ENCODE data around the gene DTWD2.
A peak's percentile ranks its signal among the peaks of the same experiment; 100 is the strongest.
"Not testable (repeated sequence)": the region's sequence is repeated elsewhere in the genome, so short reads cannot be mapped to it uniquely, and the experiment has no call there.

Gene DTWD2

DNA sequence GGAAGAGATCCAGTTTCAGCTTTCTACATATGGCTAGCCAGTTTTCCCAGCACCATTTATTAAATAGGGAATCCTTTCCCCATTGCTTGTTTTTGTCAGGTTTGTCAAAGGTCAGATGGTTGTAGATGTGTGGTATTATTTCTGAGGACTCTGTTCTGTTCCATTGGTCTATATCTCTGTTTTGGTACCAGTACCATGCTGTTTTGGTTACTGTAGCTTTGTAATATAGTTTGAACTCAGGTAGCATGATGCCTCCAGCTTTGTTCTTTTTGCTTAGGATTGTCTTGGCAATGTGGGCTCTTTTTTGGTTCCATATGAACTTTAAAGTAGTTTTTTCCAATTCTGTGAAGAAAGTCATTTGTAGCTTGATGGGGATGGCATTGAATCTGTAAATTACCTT lies 4.8 kb upstream of the DTWD2 start:
- not testable (repeated sequence) for H3K4me3 ChIP-seq (ENCODE audit: low read length); H3K9ac ChIP-seq (ENCODE audit: low read depth, low read length); H3K36me3 ChIP-seq (ENCODE audit: insufficient read depth, low read length); H3K4me1 ChIP-seq (ENCODE audit: control insufficient read depth, insufficient read depth, low read length); H3K9me3 ChIP-seq (replicated peaks; ENCODE audit: low read length); H3K4me2 ChIP-seq (ENCODE audit: low read length); H3K27me3 ChIP-seq (ENCODE audit: control insufficient read depth, insufficient read depth, low read length)

DNA sequence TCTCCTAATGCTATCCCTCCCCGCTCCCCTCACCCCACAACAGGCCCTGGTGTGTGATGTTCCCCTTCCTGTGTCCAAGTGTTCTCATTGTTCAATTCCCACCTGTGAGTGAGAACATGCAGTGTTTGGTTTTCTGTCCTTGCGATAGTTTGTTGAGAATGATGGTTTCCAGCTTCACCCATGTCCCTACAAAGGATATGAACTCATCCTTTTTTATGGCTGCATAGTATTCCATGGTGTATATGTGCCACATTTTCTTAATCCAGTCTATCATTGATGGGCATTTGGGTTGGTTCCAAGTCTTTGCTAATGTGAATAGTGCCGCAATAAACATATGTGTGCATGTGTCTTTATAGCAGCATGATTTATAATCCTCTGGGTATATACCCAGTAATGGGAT lies 3.7 kb upstream of the DTWD2 start:
- not testable (repeated sequence) for H3K9me3 ChIP-seq (replicated peaks; ENCODE audit: low read length); H3K9ac ChIP-seq (ENCODE audit: low read depth, low read length); H3K4me1 ChIP-seq (ENCODE audit: control insufficient read depth, insufficient read depth, low read length); H3K4me3 ChIP-seq (ENCODE audit: low read length); H3K36me3 ChIP-seq (ENCODE audit: insufficient read depth, low read length); H3K27me3 ChIP-seq (ENCODE audit: control insufficient read depth, insufficient read depth, low read length); H3K4me2 ChIP-seq (ENCODE audit: low read length)

DNA sequence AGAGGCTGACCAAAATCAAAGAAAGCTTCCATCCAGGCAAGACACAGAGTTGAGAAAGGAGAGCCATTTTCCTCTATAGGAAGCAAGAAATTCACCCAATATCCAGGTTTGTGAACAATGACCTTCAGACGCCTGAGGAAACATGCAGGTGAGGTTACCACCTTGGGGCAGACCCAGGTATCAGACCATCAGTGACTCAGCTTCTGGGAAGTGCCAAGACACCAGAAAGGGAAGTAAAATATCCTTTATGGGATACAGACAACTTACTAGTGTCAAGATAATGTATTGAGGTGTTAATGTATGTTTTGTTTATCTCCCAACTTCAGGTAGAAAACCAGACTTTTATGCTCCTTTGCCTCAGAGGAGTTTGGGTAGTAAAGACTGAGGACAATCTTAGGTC lies 2.2 kb upstream of the DTWD2 start:
- Histone ChIP-seq H3K4me1 (ENCODE audit: control insufficient read depth, insufficient read depth, low read length) (no peaks in the 10 kb centered on the region), H3K9me3 (replicated peaks; ENCODE audit: low read length) (no peaks in the 10 kb centered on the region), H3K36me3 (ENCODE audit: insufficient read depth, low read length) (no peaks in the 10 kb centered on the region), H3K27me3 (ENCODE audit: control insufficient read depth, insufficient read depth, low read length) (no peaks in the 10 kb centered on the region), H3K9ac (ENCODE audit: low read depth, low read length) (no peak overlapping the region), H3K4me3 (ENCODE audit: low read length) (no peak overlapping the region), H3K4me2 (ENCODE audit: low read length) (no peak overlapping the region)

DNA sequence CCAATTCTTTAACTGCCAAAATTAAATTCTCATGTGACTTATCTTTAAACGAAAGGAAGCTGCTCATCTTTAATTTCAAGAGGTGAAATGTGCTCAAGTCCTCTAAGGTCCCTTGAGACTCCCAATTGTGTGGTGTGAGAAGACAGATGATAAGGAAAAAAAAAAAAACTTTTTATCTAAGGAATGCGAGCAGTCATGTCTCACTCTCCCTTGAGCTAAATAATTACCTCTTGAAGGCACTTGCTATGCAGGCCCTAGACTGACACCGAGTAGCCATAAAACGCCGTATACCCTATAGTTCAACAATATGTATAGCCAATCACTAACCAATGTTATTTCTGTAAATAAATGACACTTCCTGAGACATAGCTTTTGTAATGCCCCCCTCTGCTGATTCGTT lies 1.5 kb upstream of the DTWD2 start:
- no peaks in the 10 kb centered on the region for H3K36me3 ChIP-seq (ENCODE audit: insufficient read depth, low read length)
- no peak overlapping the region for H3K9ac ChIP-seq (ENCODE audit: low read depth, low read length)
- H3K27me3 ChIP-seq (ENCODE audit: control insufficient read depth, insufficient read depth, low read length) = no peaks in the 10 kb centered on the region
- H3K4me3 ChIP-seq (ENCODE audit: low read length) = no peak overlapping the region
- no peaks in the 10 kb centered on the region for H3K9me3 ChIP-seq (replicated peaks; ENCODE audit: low read length)
- H3K4me2 ChIP-seq (ENCODE audit: low read length) = no peak overlapping the region
- peaks cover 4% of the 10 kb centered on the region for H3K4me1 ChIP-seq (ENCODE audit: control insufficient read depth, insufficient read depth, low read length)

DNA sequence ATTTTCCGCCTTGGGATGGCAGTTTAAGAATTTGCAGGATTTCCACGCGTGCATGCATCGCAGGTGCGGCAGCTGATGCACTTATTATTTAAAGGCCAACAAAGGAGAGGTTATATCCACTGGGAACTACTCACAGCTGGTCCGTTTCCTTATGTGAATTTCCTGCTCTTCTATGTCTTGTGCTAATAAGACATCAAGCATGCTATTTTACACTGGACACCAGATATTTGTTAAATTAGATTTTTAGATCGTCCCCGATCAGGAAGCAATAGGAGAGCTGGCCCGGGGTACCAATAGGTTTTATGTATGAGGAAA lies 476 bp upstream of the DTWD2 start:
- Histone ChIP-seq H3K9ac (ENCODE audit: low read depth, low read length) (peak overlapping the region; percentile 80), H3K4me3 (ENCODE audit: low read length) (peak overlapping the region; percentile 88), H3K4me2 (ENCODE audit: low read length) (peak overlapping the region; percentile 95), H3K27me3 (ENCODE audit: control insufficient read depth, insufficient read depth, low read length) (no peaks in the 10 kb centered on the region), H3K36me3 (ENCODE audit: insufficient read depth, low read length) (no peaks in the 10 kb centered on the region), H3K9me3 (replicated peaks; ENCODE audit: low read length) (no peaks in the 10 kb centered on the region), H3K4me1 (ENCODE audit: control insufficient read depth, insufficient read depth, low read length) (peaks cover 4% of the 10 kb centered on the region)

- no peak overlapping the region for H3K9ac ChIP-seq (ENCODE audit: low read depth, low read length)
- no peaks in the 10 kb centered on the region for H3K36me3 ChIP-seq (ENCODE audit: insufficient read depth, low read length)
- H3K4me2 ChIP-seq (ENCODE audit: low read length) = no peak overlapping the region
Observed at GRCh38 chr5:118984602-118985001, 3.7 kb downstream of the DTWD2 start.

GRCh38 chr5:118981783-118982182 lies 6.6 kb downstream of the DTWD2 start:
- peaks cover 10% of the 10 kb centered on the region for H3K4me1 ChIP-seq (ENCODE audit: control insufficient read depth, insufficient read depth, low read length)
- H3K27me3 ChIP-seq (ENCODE audit: control insufficient read depth, insufficient read depth, low read length) = no peaks in the 10 kb centered on the region
- H3K36me3 ChIP-seq (ENCODE audit: insufficient read depth, low read length) = no peaks in the 10 kb centered on the region
- H3K9ac ChIP-seq (ENCODE audit: low read depth, low read length) = no peak overlapping the region
- H3K9me3 ChIP-seq (replicated peaks; ENCODE audit: low read length) = no peaks in the 10 kb centered on the region
- H3K4me2 ChIP-seq (ENCODE audit: low read length) = no peak overlapping the region
- no peak overlapping the region for H3K4me3 ChIP-seq (ENCODE audit: low read length)

More at GRCh38 chr5:118984602-118985001, 3.7 kb downstream of the DTWD2 start:
- Histone ChIP-seq H3K27me3 (ENCODE audit: control insufficient read depth, insufficient read depth, low read length) (no peaks in the 10 kb centered on the region), H3K4me3 (ENCODE audit: low read length) (no peak overlapping the region), H3K9me3 (replicated peaks; ENCODE audit: low read length) (no peaks in the 10 kb centered on the region), H3K4me1 (ENCODE audit: control insufficient read depth, insufficient read depth, low read length) (peaks cover 10% of the 10 kb centered on the region)

DNA sequence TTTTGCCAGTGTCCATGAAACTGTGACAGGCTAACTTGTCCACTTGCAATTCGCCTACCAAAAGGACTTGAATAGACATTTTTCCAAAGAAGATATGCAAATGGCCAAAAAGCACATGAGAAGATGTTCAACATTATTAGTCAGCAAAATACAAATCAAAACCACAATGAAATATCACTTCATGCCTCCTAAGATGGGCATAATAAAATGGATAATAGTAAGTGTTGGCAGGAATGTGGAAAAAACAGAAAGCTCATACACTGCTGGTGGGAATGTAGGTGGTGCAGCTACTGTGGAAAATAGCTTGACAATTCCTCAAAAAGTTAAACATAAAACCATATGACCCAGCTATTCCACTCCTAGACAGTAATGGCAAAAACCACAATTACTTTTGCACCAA lies 7.9 kb downstream of the DTWD2 start:
- H3K27me3 ChIP-seq (ENCODE audit: control insufficient read depth, insufficient read depth, low read length) = no peaks in the 10 kb centered on the region
- H3K9me3 ChIP-seq (replicated peaks; ENCODE audit: low read length) = no peaks in the 10 kb centered on the region
- H3K4me2 ChIP-seq (ENCODE audit: low read length) = no peak overlapping the region
- H3K4me3 ChIP-seq (ENCODE audit: low read length) = no peak overlapping the region
- H3K9ac ChIP-seq (ENCODE audit: low read depth, low read length) = no peak overlapping the region
- no peaks in the 10 kb centered on the region for H3K36me3 ChIP-seq (ENCODE audit: insufficient read depth, low read length)
- H3K4me1 ChIP-seq (ENCODE audit: control insufficient read depth, insufficient read depth, low read length) = peaks cover 10% of the 10 kb centered on the region

GRCh38 chr5:118980017-118980416 lies 8.3 kb downstream of the DTWD2 start:
- Histone ChIP-seq H3K9ac (ENCODE audit: low read depth, low read length) (no peak overlapping the region), H3K9me3 (replicated peaks; ENCODE audit: low read length) (no peaks in the 10 kb centered on the region), H3K36me3 (ENCODE audit: insufficient read depth, low read length) (no peaks in the 10 kb centered on the region), H3K4me3 (ENCODE audit: low read length) (no peak overlapping the region), H3K27me3 (ENCODE audit: control insufficient read depth, insufficient read depth, low read length) (no peaks in the 10 kb centered on the region), H3K4me1 (ENCODE audit: control insufficient read depth, insufficient read depth, low read length) (peaks cover 9% of the 10 kb centered on the region), H3K4me2 (ENCODE audit: low read length) (no peak overlapping the region)

DNA sequence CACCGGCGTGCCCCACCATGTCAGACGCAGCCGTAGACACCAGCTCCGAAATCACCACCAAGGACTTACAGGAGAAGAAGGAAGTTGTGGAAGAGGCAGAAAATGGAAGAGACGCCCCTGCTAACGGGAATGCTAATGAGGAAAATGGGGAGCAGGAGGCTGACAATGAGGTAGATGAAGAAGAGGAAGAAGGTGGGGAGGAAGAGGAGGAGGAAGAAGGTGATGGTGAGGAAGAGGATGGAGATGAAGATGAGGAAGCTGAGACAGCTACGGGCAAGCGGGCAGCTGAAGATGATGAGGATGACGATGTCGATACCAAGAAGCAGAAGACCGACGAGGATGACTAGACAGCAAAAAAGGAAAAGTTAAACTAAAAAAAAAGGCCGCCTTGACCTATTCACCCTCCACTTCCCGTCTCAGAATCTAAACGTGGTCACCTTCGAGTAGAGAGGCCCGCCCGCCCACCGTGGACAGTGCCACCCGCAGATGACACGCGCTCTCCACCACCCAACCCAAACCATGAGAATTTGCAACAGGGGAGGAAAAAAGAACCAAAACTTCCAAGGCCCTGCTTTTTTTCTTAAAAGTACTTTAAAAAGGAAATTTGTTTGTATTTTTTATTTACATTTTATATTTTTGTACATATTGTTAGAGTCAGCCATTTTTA lies 14.4 kb downstream of the DTWD2 start:
- not testable (repeated sequence) for H3K4me2 ChIP-seq (ENCODE audit: low read length); H3K27me3 ChIP-seq (ENCODE audit: control insufficient read depth, insufficient read depth, low read length); H3K4me3 ChIP-seq (ENCODE audit: low read length); H3K9ac ChIP-seq (ENCODE audit: low read depth, low read length); H3K9me3 ChIP-seq (replicated peaks; ENCODE audit: low read length); H3K4me1 ChIP-seq (ENCODE audit: control insufficient read depth, insufficient read depth, low read length); H3K36me3 ChIP-seq (ENCODE audit: insufficient read depth, low read length)

GRCh38 chr5:118968925-118969375 lies 19.4 kb downstream of the DTWD2 start:
- H3K9ac ChIP-seq (ENCODE audit: low read depth, low read length) = no peak overlapping the region
- H3K36me3 ChIP-seq (ENCODE audit: insufficient read depth, low read length) = no peaks in the 10 kb centered on the region
- no peaks in the 10 kb centered on the region for H3K4me1 ChIP-seq (ENCODE audit: control insufficient read depth, insufficient read depth, low read length)
- no peak overlapping the region for H3K4me2 ChIP-seq (ENCODE audit: low read length)
- no peaks in the 10 kb centered on the region for H3K27me3 ChIP-seq (ENCODE audit: control insufficient read depth, insufficient read depth, low read length)
- no peak overlapping the region for H3K4me3 ChIP-seq (ENCODE audit: low read length)
- no peaks in the 10 kb centered on the region for H3K9me3 ChIP-seq (replicated peaks; ENCODE audit: low read length)

- no peaks in the 10 kb centered on the region for H3K9me3 ChIP-seq (replicated peaks; ENCODE audit: low read length)
- H3K4me2 ChIP-seq (ENCODE audit: low read length) = no peak overlapping the region
- no peak overlapping the region for H3K9ac ChIP-seq (ENCODE audit: low read depth, low read length)
- H3K4me1 ChIP-seq (ENCODE audit: control insufficient read depth, insufficient read depth, low read length) = no peaks in the 10 kb centered on the region
- no peak overlapping the region for H3K4me3 ChIP-seq (ENCODE audit: low read length)
- no peaks in the 10 kb centered on the region for H3K36me3 ChIP-seq (ENCODE audit: insufficient read depth, low read length)
- H3K27me3 ChIP-seq (ENCODE audit: control insufficient read depth, insufficient read depth, low read length) = no peaks in the 10 kb centered on the region
Observed at GRCh38 chr5:118968406-118968911, 19.9 kb downstream of the DTWD2 start.

Data from skeletal muscle satellite cell (primary cell).